CD4-positive, alpha-beta T cell treated with Interleukin-17A for 1 hour (primary cell): ENCODE measurements around the gene DDC.
"Not testable (repeated sequence)": the region's sequence is repeated elsewhere in the genome, so short reads cannot be mapped to it uniquely, and the experiment has no call there.

Experiments used
- DNase-seq: peaks from one replicate; pipeline ENCODE4 v3.0.0-alpha.2; 2020

Gene DDC

DNA sequence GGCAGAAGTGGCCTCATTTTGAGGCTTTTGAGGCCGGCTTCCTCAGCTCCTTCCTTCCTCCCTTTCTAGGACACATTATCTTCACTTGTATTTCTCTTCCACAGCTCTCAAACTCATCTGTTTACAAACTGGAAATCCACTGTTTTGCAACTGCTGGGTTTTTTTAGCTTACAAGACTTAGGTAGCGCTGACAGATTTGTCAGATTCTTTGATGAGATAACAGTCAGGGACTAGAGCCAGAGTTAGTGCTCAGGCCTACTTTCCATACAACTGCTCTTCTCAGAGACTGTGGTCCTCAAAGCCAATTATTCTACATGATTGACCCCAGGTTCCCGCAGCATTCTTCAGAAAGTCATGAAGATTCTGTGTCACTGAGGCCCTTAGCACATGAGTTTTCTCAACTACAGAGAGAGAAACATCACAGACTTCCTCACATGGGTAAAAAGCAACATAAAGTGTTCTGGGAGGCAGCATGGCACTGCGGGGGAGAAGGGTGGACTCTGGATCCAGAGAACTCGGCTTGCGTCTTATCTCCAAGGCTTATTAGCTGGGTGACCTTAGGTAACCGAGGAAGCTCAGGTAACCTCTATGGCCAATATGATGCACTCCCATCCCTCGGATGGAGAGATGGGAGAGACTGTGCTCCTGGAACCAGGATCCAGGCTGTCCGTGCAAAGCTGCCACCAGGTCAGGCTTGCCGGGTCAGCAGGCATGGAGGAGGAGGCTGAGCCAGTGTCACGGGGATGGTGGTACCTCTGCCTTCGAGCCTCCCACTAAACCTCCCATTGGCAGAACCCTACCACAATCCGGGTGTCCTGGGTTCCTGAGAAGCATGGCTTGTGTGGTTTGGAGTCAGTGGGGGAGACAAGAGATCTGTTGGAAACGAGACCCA, 10.5 kb downstream of the DDC start:
- DNase-seq, result no peak

DNA sequence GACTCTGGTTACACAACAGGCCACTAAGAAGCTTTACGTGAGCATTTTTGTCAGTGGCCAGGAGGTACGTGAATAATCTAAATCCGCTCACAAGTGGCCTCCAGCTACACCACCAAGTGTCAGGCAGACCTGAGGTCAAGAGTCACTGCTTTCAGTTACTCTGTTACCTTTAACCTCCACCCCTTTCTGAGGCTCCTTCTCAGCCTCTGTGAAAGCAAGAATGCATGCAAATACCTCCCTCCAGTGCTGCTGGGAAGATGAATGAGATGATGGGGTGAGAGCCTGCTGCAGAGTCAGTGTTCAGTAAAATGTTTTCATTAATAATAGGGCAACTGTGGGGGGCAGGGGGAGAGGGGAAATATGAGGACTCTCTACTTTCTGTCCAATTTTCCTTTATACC, 11.2 kb downstream of the DDC start:
- no peak for DNase-seq

DNA sequence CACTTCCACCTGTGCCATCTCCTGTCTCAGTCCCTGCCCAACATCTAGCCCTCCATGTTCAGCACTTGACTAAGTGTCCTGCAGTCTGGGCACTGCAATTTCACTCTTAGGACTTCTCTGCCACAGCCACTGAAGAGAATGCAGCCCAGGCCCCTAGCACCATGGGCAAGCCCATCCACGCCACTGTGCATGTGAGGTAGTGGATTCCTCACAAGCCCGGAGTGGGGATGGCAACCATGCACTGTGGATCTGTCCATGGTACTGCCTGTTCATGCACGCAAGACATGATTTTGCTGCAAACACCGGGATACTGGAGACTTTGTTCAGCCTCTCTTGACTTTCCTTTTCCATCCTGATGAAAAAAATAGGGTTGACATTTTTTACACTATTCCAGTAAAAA, 12.3 kb downstream of the DDC start:
- DNase-seq, result no peak

DNA sequence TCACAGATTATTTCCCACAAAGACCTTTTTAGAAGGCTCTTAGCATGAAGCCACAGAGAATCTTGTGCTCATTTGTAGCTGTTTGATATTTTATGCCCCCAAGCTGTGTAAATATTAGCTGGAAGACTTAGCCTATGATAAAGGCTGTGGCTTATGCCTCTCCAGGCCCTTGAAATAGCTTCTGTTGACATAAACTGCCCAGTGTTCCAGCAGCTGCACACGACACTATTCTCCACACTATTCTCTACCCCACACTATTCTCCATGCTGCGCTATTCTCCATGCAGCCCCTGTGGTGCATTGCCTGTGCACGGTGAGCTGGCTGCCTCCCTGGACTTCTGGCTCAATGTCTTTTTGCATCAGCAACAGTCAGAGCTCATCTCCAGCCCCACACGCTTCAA, 13.1 kb downstream of the DDC start:
- no peak for DNase-seq

DNA sequence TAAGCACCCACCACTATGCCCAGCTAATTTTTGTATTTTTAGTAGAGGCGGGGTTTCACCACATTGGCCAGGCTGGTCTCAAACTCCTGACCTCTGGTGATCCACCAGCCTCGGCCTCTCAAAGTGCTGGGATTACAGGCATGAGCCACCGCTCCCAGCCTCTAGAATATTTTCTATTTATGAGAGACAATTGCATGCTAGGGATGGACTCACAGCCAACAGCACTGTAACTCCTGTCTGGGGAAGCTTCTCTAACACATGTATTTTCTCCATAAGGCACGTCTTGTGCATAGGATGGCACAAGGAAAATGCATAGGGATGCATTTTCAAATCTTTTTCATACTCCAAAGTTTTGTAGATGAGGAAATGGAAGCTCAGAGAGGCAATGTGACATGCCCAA, 19.6 kb downstream of the DDC start:
- not testable (repeated sequence) for DNase-seq

DNA sequence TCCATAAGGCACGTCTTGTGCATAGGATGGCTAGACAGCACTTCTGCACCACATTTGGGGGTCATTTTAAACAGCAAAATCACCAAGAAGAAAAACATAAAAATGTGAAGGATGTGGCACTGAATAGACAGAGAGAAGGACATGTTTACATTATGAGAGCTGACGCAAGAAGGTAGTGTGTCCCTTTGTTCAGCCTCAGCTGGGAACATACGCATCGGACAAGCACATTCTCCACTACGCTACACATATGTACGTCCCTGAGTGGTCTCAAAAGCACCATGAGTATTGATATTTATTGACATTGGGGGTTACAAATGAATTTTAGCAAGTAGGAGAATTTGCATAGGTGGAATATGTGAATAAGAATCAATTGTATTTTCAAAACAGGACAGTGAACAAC, 20.2 kb downstream of the DDC start:
- DNase-seq, result no peak

DNA sequence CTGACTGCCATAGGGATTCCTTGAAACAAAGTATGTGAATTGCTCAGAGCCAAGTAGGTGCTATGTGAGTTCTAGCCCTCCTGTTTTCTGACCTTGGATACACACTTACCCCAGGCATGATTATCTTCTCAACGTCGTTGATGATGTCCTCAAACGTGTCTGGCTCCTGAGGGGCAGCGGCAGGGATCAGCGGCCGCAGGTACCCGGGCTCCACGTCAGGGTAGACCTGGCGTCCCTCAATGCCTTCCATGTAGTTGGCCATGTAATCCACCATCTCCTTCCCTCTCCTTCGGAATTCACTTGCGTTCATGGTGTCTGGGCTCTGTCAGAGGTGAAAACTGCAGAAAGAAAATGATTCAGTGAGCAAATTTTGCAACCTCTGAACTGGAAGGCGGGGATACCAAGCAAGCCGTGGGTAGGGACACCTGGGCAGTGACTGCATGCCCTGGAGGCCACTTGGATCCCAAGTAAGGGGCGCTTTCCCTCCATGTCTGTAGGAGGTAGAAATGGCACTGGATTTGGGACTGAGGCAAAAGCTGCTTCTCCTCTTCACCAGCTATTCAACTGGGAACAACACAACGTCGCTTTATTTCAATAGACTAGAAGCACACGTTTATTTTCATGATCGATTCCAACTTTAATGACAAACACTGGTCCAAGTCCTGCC, 21.3 kb downstream of the DDC start:
- DNase-seq, result no peak

DNA sequence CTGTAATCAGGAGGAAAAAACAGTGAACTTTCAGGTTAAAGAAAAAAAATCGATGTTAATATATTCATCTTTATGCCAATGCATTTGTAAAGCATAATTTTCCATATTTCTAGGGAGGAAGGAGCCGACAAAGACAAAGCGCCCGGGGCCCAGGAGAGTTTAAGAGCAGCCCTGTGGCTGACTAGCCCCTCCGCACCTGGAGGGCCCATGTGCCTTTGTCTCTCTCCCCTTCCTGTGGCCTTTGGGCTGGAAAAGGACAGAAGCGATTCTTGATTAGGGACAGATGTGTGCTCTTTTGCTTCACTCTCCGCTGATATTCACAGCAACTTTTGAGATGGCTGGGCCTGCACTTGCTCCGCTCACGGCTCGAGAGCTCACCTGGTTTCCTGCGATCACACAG, 23.1 kb downstream of the DDC start:
- DNase-seq, result no peak

DNA sequence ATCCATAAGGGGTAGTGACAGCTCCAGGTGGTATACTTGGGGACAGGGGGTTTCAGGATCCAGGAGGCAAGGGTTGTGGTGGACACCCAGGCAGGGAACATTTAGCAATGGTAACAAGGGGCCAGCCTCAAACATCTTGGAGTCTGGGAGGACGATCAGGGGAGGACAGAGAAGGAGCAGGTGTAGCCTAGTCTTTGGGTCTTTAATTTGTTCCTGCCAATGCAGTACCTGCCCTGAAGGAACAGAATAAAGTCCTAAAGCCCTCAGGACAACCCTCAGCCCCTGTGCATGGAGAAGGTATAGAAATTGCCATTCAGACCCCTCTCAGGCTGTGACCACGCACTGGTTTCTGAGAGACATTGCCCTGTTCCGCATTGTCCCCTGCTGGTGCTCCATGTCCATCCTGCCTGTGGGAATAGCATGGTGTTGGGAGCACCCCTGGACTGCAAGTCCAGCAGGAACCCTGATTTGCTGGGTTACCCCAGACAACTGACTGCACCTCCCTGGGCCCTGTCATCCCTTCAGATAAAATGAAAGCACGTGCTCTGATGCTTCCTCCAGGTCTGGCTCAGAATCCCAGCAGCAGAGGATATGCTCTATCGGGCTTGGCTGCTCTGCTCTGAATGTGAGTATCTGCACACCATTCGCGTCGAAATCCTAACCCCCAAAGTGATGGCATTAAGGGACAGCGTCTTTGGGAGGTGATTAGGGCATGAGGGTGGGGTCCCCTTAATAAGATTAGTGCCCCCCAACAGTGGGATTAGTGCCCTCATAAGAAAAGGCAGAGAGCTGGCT, 24.2 kb downstream of the DDC start:
- no peak for DNase-seq

DNA sequence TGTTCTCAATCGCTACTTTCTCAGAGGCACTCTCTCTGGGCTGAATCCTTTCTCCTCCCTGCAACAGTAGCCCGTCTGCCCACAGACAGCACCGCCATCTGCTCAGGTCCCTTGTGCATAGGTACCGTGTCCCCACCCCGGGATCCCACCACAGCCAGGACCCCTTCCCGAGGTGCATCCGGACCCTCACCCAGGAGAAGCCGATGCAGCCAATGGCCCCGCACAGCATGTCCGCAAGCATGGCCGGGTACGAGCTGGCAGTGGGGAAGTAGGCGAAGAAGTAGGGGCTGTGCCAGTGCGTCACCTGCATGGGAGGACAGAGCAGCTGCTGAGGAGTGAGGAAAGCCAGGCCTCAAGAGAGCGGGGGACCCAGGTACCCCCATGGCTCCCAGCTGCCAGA, 25.5 kb downstream of the DDC start:
- DNase-seq, result no peak

DNA sequence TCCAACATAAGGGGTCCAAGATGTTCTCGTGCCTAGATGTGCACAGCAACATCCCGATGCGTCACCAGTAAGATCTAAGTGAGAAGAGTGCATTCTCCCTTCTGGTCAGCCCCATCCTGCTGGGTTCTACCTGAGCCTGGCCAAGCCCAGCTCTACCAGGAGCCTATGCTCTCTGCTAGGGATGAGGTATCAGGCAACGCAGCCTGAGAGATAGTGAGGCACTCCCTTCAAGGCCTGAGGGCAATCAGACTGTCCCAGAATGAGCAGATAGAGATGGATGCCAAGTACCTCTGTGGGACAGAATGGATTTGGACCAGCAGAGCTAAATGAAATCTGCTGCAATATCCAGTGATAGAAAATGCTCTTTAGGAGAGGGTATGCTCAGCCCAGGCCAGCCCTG, 26.7 kb downstream of the DDC start:
- DNase-seq, result no peak

DNA sequence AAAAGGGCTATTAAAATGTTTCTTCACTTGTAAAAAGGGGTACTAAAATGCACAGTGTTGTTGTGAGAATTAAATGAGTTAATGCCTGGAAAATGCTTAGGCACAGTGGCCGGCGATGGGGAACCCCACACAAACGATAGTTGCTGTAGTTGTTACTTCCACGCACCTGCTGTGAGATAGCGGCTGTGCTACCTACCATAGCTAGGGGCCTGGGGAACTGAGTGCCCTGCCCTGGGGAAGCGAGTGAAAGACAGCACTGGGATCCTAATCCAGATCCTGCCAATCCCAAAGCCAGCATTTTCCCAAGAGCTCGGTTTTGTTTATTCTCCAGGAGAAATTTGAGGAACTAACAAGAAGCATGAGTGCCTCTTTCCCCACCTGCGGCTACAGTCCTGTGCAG, 27.8 kb downstream of the DDC start:
- DNase-seq, result no peak

DNA sequence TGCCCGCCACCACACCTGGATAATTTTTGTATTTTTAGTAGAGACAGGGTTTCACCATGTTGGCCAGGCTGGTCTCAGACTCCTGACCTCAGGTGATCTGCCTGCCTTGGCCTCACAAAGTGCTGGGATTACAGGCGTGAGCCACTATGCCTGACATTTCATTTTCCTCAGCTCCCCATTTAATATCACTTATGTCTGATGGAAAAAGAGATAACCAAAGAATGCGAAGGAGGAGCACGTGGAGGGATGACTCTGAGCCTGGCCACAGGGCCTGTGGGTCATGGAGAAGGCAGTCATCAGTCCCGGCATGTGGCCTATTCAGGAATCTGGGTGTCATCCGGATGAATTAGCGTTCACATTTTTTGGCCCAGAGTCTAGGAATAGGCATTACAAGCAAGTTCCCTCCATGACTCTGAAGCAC, 29.9 kb downstream of the DDC start:
- not testable (repeated sequence) for DNase-seq

DNA sequence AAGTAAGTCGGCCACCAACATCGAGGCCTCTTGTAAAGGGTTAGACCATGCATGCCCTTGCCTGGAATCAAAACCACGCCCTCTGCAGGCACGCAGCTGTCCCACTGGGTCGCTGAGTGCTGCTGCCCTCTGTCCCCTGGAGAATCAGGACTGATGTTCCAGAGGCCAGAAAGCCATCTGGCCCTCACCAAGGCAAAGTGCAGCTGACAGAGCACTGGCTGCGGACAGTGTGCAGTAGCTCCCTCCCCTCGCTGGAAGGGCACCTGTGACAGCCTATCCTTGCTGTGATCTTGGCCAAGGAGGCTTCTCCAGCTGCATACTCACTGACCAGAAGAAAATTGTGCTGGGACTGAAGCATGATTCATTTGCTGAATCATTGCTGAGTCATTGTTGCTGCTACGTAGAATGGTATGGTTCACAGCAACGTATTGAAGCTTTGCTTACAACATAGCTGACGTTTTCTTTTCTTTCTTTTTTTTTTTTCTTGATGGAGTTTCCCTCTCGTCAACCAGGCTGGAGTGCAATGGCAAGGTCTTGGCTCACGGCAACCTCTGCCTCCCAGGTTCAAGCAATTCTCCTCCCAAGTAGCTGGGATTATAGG, 30.4 kb downstream of the DDC start:
- DNase-seq, result no peak

DNA sequence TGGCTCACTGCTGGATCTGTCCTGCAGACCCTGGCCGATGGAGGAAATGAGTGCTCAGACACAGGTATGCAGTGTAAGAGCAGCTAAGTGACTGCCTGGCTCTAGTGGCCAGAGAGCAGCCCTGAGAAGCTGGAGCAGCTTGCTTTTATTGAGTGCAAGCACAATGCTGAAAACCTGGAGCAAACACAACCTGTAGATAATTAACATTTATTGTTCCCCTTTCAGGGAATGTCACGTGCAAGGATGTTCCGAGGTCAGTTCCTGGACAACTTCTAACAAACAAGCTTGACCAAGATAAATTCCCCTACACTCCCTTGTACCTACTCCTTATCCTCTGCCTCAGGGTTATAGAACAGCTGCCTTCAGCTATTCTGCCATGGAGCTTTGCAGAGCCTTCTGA, 31.3 kb downstream of the DDC start:
- no peak for DNase-seq

DNA sequence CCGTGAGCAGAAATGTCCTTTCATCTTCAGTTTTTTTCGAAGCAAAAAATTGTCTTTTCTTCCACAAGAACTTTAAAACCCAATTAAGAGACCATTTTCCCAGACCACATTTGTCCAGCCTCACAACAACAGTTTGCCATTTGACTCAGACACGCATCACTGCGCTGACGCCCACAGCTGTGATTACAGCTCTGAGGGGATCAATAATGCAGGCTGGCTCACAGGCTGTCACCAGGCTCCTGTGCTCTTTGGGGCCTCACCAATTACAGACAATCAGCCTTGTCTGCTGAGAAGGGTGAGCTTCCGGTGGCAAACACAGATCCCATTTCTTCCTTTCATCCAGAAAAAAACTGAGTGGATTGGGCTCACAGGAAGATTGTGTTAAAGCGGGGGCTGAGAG, 33.3 kb downstream of the DDC start:
- DNase-seq, result no peak

DNA sequence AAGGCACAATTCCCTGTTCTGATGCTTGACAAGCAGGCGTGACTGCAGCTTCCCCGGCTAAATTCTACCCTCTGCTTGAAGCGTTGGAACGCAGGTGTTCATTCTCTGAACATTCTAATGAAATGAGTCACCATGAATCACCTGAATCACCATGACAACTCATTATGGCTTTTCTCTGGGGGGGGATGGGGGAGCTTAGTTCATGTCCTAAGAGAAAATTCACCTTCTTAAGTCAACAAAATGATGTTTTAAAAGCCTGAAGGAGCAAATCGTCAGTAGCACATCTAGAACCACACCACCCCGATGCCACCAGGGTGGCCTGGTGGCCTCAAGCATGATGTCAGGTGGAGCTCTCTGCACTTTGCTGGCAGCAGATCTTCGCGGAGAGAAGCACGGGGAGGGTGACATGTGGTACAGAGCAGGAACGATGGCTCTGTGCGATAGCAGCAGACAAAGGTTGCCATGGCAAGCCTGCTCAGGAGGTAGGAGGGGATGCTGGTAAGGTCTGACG, 33.7 kb downstream of the DDC start:
- no peak for DNase-seq

DNA sequence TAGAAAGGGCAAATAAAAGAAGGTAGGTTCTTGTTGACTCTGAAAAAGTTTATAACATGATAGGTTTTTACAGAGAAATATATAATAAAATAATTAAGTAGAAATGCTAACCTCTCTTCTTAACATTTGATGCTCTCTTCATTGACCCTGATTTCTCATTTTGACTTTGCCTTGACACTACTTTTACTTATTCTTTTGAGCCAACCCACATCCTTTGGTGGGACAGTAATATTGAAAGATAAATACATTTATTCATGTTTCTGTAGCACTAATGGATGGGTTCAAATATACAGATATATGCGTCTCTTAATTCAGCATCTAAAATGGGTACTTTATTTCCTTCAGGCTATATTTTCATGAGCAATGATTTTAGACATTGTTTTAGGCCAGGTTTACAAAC, 34.4 kb downstream of the DDC start:
- no peak for DNase-seq

DNA sequence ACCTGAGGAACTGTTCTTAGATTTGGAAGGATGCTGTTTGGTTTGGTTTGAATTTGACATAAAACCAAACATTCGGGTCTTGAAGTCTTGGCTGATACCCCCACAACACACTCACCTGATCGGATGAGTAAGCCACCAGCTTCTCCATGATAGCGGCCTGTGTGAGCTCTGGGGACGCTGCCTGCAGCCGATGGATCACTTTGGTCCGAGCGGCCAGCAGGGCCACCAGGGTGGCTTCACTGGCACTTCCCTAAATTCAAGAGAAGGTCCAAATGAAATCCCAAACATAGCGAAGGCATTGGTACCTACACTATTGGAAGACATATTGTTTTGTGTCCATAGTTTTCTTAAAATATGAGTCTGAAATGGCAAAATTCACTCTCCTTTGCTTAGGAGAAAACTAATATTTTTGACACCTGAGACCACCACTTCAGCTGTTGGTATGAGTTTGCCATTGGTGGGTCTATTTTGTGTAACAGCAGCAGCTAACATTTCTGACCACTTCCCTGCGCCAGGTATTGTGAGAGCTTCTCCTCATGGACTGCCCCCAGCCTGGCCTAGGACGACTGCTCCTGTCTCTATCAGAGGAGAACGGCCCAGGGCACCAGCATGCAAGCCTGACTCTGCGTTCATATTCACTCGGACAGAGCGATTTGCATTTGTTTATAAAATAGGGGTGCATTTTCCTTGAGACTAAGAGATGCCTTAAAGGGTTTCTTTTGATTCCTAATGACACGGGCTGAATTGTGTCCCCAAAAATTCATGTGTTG, 35.9 kb downstream of the DDC start:
- DNase-seq, result no peak

DNA sequence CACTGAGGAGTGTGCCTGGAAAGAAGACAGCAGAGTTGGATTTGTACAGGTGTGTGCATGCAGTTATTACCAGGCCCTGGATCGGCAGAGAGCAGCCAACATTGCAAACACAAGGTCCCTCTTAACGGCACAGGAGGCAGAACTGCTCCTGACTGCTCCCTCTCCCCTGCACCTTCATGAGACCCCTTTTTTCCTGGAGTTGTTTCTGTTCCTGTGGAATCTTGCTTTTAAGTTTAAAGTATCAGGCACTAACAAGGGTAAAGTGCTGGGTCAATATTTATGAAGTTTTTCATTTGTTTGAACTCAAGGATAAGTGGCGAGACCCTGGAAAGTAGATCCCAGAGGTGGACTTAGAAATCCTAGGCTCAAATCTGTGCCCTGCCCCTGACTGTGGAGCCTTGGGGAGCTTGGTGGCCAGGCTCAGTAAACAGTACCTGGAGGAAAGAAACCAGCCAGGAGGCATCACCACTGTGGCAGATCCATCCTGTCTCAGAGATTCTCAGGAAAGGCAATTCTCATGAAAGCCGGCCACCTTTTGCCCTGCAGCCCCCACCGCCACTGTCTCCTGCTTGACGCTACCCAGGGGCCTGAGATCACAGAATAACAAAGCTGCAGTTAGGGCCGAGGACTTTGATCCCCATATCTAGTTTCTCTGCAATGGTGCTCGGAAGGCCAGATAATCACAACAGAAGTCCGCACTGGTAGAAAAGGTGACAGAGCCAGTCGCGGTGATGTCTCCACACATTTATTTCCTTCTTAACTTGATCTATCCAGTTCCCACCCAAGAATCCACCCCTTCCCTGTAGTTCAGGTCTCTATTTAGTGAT, 36.7 kb downstream of the DDC start:
- DNase-seq, result no peak

DNA sequence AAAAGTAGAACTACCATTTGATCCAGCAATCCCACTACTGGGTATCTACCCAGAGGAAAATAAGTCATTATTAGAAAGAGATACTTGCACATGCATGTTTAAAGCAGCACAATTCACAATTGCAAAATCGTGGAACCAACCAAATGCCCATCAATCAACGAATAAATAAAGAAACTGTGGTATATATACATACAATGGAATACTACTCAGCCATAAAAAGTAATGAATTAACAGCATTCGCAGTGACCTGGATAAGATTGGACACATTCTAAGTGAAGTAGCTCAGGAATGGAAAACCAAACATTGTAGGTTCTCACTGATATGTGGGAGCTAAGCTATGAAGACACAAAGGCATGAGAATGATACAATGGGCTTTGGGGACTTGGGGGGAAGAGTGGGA, 45.9 kb downstream of the DDC start:
- DNase-seq, result not testable (repeated sequence)
